Glomerular endothelial cell (primary cell): ENCODE data around the gene NAA38. TPM values are rescaled to one million over a fixed set of nuclear protein-coding genes. Genes with fewer than 3 reads are reported as not detected.

Experiments used
- DNase-seq: peaks from one replicate; pipeline ENCODE4 v3.0.0-alpha.2; 2011; ENCODE audit warnings: low read depth, low spot score; ENCODE audit errors: extremely low read depth
- total RNA-seq: library from RNA; depleted of rRNA; stranded (reverse); fragments of >200 nt; gene quantifications from 2 replicates; pipeline ENCODE4 v1.2.3, GENCODE V29; 2015

Gene NAA38
- total RNA-seq, 1 donor from 2014 or later: 138 TPM

DNA sequence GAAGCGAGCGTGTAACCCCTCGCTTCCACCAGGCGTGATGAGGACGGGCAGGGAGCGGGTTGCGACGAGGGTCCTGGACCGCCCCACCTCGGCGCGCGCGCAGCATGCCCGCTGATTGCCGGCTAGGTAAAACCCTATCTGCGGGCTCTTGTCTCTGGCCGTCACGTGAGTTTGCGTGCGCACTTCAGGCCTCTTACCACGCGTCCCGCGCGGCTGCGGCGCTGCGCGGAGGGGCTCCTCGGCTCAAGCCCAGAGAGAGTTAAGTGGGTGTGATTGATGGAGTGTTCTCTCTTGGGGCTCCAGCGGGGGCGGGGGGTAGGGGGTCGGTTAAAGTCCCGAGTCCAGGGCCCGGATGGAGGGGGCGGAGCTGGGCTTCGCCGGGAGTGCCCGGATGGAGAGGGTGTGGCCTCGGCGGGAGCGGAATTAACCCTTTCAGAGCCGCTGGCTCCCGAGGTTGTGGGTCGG lies 15.4 kb downstream of the NAA38 start:
- DNase-seq: no peak

DNA sequence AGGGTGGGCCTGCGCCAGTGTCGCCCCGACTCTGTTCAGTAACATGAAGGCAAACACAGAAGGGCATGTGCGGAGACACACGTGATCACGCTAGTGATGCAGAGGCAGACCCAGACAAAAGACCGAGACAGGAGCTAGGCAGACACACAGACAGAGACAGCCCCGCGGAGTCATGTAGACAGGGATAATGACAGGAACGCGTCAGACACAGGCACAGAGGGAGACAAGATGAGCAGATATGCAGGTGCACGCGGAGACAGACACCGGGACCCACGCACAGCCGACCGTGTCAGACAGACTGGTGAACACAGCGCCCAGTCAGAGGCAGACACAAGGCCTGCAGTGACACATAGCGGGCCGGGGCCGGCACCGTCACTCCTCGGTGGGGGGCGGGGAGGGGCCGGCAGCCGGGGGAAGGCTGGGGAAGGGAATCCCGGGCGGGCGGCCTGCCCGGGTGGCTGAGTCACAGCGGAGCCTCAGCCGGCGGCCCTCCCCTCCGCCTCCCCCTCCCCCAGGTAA lies 15.9 kb downstream of the NAA38 start:
- no peak for DNase-seq

DNA sequence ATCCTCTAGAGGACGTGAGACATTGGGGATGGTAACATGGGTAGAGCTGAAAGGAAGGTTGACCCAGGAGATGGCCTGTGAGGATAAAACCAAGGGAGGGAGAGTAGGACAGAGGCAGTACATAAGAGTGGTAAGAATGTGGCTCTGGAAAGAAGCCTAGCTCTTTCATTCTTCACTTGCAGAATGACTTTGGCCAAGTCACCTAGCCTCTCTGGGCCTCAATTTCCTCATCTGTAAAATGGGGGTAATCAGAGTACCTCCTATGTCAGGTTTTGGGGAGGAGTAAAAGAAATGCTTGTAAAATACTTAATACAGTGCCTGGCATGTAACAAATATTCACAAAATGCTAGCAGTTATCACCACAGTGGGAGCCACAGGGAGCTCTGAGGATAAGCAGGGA lies 16.5 kb downstream of the NAA38 start:
- DNase-seq: no peak

DNA sequence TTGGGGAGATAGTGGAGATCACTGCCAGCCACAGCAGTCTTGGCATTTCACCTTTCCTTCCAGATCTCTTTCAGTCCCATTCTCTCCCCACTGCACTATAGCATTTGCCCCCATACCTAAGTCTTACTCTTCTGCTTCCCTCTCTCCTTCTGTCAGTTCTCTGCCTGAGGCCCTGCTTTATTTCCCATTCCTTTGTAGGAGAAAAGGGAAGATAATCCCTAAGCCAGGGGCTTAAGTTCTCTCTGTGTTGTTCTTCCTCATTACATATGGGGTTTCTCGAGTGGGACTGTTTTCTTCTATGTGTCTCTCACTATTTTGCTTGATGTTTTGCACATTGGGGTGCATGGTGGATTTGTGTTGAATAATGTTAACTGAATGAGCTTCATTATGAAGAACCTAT lies 16.9 kb downstream of the NAA38 start:
- DNase-seq: no peak

DNA sequence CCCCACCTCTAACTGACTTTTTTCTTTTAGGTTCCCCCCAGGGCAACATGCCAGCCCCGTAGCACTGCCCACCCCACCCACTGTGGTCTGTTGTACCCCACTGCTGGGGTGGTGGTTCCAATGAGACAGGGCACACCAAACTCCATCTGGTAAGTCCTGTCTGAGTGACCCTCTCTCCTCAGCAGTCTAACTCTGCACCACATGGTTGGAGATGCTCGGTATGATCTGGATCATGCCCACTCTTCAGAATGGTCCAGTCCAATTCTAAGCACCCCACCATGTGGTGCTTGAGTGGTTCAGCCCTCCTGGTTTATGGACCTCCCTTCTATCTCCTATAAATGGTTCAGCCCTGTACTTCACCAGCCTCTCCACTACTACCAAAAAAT lies 17.5 kb downstream of the NAA38 start:
- DNase-seq: no peak

DNA sequence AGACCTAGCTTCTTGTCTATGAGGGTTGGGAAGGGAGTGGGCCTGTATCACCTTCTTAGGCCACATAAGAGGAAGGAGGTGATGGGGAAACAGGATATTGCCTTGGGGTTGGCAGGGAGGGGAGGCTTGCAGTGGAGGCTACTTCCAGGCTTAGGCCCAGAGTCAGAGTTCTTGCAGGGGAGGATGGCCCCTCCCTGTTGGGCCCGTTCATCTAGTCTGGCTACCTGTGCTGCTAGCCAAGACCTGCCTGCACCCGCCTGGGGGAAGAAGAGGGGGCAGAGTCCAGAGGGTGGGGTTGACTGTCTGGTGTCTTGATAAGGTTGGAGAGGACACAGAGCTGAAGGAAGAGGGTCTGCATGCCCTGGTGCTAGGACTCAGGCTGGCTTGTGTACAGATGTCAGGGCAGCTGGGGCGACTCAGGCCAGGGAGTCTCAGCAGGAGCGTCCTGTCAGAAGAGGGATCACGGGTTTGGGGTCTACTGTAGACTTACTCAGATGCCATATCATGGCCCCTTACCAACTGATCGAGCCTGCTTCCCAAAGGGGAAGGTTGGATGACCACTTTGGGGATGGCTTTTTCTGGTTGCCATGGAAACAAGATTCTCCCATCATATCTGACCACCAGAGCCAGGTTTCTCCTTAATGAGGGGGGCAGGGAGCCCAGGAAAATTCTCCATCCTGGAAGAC lies 18.0 kb downstream of the NAA38 start:
- DNase-seq: no peak

DNA sequence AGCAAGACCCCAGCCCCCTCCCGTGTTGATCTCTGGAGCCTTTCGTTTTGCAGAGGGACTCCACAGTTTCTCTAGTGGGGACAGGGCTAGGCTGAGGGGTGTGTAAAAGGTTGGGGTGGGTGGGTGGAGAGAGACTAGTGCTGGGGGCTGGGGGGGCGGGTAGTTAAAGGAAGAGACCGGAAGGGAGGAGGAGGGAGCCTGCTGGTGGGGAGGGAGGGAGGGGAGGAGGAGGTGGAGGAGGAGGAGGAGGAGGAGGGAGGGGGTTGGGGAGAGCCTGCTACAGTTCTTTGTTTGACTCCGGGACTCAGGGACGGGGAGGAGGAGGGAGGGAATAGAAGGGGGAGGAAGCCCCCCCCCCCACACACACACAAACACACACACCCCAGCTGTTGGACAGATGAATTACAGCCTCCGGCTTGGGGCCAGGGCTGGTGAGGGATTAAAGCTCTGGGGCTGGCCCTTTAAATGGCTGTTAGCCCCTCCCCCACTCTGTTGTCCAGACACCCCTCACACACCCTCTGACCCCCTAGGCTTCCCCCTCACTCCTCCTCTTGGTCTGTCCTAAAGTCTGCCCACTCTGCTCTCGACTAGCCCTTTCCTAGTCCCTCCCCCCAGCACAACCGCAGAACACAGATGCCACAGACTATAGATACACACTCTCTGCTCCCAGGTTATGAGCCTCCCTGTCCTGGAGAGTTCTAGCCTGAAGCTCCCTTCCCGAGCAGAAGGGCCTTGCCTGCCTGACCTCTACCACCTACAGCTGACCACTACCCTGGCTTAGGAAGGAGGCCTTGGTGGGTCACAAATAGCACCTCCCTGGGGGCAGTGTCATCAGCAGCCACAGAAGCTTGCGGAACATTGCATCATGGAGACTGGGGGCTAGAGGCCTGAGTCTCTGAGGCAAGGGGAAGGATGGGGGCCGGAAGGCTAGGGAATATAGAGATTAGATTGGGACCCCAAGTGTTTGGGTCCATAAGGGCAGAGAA lies 19.0 kb downstream of the NAA38 start:
- DNase-seq: no peak

DNA sequence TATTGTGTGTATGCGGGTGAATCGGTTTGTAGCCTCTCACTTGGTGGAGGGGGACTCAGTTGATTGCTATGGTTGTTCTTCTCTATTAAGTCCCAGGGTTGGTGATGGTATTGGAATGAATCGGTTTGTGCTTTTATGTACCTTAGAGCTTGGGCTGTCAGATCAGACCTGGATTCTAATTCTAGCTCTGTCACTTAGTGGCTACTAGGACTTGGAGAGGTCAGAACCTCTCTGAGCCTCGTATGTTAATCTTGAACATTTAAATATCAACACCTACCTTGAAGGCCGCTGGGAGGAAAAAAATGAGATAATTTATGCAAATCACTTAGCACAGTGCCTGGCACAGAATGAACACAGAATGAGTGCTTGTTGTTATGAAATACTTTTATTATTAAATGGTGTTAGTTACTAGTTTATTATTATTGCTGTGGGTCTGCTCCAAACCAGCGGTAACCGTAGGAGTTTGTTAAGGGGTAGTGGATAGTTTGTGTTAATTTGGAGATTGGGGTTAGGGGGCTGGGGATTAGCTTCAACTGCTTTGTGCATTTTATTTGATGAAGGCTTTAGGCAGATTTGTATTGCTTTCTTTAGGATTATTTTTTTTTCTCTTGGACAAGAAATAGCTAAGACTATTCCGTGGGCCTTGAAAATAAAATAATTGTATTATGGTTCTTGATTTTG lies 19.8 kb downstream of the NAA38 start:
- DNase-seq: no peak

DNA sequence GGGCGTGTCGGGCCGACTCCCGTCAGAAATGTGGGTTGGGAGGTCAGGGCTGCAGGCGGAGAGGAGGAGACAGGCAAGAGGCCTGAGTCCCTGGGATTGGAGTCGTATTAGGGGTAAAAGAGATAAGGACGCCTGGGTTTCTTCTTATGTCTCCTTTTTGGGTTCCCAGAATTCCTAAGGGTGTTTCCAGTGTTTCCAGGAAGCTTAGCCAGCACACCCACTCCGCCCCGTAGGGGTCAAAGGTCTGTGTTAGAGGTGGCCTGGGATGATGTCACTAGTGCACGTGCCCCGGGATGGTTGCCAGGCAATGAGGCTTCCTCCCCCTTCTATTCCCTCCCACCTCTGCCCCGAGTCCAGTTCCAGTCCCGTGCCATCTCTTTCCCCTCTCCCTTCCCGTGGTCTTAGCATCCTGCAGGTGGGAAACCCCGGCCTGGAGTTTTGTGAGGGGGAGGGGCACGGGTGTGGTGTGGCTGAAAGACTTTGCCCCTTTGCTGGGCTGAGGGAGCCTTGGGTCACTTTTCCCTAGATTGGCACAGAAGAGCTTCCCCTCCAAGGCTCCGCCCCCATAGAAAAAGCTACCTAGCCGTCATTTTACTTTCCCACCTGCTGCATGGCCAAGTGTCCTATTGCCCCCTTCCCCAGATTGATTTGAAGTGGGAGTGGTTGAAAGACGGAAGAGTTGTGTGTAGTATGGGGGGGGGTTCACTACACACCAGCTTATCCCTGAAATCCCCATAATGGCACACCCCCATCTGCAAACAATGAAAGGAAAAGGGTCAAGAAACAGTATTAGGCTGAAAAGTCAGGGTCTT lies 20.6 kb downstream of the NAA38 start:
- DNase-seq: no peak

DNA sequence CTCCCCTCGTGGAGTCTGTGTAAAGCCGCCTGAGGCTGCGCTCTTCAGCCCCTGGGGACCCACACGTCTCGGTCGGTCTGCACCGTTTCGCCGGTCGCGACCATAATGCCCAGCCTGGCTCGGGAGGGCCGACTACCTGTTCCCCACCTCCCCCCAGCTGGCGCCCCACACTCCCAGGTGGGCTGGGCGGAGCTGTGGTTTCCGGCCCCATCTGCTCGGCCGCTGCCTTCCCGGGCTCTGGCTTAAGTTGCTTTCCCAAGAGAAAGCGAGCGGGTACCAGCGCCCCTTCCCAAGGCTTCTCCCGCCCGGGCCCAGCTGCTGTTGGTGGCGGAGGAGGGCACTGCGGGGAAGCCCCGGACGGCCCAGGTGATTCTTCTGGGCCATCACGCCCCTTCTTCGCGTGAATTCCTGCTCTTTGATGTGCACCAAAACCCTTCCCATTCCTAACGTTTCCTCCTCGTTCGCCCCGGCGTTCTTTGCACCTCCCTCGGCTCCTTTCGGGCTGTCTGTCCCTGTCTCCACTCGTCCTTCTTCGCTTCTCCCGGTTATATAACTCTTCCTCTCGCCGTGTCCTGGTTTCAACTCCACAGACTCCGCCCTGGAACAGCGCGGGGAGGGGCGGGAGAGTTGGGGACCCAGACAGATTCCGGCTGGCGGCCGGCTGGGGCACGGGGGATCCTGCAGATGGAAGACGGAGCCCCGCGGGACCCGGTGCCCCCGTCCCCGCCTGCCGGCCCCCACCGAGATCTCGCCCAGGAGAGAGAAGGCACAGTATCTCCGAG lies 21.4 kb downstream of the NAA38 start:
- DNase-seq: no peak

DNA sequence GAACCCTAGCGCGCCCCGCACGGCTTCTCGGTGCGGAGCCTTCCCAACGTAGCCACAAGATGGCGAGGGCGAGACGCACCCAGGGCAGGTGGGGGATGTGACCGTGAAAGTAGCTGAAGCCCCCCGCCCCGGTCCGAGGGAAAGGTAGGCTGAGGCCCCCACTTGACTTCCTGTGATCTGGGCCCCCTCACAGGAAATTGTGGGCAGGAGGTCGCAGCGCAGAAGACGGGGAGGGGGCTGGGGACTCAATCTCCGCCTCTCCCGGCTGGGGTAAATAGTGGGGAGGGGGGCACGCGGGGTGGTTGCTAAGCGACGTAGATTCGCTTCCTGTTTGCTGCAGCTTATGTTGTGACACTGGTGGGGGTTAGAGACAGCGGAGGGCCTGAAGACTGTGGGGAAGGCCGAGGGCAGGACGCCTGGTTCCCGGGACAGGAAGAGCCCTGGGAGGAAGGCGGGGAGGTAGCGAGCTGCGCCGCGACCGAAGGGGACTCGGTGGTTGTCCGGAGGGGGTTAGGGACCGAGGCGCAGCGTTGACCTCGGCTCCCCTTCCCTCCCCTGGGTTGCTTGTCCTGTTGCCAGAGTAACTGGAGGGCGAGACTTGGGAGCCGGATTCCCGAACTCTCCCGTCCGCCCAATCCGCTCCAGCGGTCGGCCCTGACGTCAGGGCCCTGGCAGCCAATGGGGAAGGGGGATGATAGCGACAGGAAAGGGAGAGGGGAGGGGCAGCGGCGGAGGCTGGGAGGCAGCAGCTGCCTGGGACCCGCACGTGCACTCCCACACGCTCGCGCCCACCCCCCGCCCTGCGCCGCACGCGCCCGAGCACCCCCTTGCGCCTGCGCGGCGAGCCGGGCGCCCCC lies 22.2 kb downstream of the NAA38 start:
- DNase-seq: no peak

DNA sequence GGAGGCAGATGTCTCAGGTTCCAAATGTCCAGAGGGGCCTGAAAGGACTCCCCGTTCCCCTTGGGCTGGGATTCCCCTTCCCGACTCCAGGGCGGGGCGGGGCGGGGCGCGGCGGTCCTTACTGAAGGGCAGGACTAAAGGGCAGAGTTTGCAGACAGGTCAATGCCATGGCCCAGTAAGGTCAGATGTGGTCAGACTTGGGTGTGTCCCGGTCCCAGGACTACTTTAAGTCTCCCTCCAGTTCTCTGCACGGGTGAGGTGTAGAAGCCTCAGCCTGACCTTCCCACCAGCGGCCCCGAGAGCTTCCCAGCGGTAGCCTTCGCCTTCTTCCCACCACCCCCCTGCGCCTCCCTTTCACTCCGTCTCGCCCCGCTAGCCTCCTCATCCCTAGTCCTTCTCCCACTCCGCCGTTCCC lies 22.8 kb downstream of the NAA38 start:
- no peak for DNase-seq

DNA sequence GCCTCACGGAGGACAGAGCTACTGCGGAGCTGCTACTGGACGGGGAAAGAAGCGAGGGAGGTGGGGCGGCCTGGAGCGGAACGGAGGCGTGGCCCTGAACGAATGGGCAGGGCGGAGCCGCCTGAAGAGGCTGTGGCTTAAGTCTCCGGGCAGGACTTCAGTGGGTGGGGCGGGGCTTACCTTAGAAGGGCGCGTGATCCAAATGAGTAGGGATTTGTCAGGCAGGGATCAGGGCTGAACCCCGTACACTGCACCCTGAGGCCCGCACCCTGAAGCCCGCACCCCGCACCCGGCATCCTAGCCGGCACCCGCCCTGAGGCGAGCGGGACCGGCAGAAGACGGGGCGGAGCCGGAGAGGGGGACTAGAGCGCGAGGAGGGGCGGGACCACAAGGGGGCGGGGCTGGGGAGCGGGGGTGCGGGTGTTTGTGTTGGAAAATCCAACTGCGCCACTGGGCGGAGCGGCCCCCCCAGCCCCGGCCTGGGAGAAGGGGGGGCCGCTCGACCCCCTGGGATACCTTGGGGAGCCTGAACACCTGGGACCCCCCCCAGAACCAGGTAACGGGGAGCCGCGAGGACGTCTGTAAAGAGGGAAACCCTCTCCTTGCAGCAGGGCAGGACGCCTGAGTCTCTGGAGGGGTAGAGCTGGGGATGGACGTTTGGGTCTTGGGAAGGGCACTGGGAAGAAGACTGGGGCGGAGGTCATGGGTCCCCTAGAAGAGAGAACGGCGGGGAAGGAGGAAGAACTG lies 23.4 kb downstream of the NAA38 start, which contains the start of gene KDM6B:
Gene KDM6B, plus strand, starts transcription at position 423 of the 747 bp plus-strand sequence. CDS start 11,338 bp downstream, outside the sequence.
- no peak for DNase-seq

DNA sequence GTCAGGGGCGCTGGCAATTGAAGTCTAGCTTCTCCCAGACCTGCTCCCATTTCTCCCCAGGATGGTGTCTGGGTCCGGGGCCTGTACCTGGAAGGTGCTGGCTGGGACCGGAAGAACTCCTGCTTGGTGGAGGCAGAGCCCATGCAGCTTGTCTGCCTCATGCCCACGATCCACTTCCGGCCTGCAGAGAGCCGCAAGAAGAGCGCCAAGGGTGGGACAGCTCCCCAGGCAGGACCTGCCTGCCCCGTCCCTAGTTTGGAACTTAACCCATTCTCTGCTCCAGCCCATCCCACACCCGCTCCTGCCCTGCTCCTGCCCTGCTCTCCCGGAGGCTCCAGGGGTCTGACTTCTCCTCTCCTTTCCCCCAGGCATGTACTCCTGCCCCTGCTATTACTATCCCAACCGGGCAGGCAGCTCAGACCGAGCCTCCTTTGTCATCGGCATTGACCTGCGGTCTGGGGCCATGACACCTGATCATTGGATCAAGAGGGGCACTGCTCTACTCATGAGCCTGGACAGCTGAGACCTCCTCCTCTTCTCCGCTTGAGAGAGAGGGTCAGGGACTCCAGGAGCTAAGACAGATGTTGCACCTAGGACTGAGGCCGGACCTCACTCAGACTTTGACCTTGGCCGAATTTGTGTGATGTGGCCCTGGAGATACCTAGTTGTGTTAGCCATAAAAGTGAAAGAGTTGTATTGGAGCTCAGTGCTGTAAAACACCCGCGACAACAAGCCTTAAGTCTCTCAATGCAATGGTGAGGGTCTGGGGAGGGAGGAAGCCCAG lies 24.2 kb downstream of the NAA38 start:
- DNase-seq: no peak

DNA sequence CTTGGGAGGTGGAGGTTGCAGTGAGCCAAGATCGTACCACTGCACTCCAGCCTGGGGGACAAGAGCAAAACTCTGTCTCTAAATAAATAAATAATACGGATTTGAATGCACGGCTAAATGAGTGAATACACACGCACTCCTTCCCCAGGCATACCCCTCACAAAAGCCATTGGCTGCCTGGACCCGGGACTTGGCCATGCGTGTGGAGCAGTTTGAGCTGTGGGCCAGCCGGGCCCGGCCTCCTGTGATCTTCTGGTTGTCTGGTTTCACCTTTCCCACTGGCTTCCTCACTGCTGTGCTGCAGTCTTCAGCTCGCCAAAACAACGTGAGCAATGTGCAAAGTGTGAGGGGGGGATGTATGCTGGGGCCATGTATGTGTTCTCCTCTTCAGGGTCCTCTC lies 24.9 kb downstream of the NAA38 start:
- no peak for DNase-seq

DNA sequence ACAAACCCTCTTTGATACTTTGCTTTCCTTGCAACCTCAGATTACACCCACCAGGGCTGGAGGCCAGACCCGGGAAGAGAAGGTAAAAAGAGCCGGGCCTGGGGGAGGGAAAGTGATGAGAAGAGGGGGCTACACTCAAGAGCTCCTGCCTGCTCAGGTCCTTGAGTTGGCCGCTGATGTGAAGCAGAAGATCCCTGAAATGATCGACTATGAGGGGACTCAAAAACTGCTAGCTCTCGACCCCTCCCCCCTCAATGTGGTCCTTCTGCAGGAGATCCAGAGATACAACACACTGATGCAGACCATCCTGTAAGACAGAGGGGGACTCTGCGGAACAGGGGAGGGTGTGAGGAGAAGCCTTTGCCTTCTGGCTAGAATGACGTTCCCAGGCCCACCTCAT lies 26.1 kb downstream of the NAA38 start:
- DNase-seq: no peak

DNA sequence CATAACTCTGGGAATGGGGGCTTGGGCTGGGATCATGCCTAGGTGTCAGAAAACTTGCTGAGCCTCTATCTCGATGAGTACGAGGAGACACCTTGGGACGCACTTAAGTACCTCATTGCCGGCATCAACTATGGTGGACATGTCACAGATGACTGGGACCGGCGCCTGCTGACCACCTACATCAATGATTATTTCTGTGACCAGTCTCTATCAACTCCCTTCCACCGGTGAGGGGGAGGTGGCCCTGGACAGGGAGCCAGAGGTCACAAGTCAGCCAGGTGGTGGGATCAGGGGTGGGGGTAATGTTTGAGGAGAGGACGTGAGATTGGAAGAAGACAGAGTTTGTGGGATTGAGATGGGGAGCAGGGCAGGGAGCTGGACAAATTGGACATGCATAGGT lies 26.7 kb downstream of the NAA38 start:
- DNase-seq: no peak
